GM18505 (cell line): ENCODE measurements around the gene ERG.

ENCODE experiments used
- ATAC-seq: cut with Tn5 transposase; IDR thresholded peaks from one replicate; pipeline ENCODE4 v1.9.1; 2021; ENCODE audit not compliant: unreplicated experiment
- POLR2A ChIP-seq: IDR thresholded peaks from 4 replicates; pipeline ENCODE4 v1.6.1; 2011; ENCODE audit warnings: borderline replicate concordance; ENCODE audit not compliant: insufficient read depth, insufficient read length; ENCODE audit errors: extremely low read depth

ERG gene

DNA sequence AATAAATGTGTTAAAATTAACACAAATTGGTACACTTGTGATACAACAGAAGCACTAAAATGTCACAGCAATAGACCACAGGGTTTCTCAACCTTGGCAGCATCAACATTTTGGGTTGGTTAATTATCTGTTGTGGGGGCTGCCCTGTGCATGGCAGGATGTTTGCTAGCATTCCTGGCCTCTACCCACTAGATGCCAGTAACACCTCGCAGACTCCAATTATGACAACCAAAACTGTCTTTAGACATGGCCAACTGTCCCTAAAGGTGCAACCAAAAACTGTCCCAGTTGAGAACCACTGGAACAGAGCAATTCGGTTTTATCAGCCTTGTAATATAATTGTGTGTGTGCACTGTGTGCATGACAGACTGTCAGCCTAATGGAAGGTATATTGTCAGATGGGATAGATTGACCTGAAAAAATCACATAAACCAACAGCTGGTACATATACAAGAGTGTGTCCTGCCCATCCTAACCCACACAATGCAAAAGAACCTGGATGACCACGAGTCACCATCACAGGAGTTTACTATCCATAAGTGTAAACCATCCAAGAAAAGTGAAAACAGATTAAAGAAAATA, 13.5 kb upstream of the ERG start:
- TF ChIP-seq POLR2A, result no peak
- ATAC-seq, result no peak

DNA sequence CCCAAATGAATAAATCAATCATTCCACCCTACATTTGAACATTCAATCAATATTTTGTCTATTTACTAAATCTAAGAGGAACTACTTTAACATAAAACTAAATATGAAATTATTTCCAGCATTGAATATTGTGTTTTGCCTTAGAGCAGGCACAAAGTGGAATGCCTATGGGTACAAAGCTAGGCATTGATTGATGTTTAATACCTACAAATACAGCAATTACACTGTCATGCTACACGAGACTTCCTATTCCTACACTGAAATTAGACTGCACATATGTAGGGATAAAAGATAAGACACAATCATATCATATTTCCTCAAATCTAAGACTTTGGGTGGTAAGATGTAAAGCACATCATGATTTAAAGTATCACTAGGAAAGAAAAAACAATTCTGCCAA, 12.9 kb upstream of the ERG start:
- TF ChIP-seq POLR2A, result no peak
- ATAC-seq, result no peak

GRCh38 chr21:38507374-38507942, 9.2 kb upstream of the ERG start:
- no peak for TF ChIP-seq POLR2A
- no peak for ATAC-seq

DNA sequence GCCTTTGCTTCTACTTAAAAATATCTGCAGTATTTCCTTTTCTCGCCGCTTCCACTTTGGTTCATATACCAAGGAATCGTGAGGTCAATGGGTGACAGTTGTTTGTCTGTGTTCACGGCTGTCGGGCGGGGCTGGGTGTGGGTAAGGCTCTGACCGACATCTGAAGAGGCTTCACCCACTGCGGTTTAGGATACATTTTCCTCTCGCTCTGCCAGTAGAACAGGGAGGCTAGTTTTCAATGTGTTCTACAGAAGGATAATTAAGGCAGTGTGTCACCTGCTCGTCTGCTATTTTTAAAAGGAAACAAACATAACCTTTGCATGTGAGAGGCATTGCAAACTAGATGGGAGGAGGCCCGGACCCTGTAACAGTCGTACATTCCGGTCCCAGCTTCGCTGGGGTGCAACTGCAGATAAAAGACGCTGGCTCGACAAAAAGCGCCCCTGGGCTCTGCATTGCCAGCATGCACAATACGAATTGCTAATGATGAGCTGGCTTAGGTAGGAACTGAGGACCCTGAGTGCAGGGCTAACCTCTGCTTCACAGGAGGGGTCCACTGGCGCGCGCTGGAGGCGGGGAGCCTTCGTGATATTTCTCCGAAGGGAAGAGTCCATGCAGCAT, 8.5 kb upstream of the ERG start:
- no peak for ATAC-seq
- no peak for TF ChIP-seq POLR2A

- ATAC-seq, result no peak
- no peak for TF ChIP-seq POLR2A
These were observed 7.6 kb upstream of the ERG start for GRCh38 chr21:38505654-38506523.

DNA sequence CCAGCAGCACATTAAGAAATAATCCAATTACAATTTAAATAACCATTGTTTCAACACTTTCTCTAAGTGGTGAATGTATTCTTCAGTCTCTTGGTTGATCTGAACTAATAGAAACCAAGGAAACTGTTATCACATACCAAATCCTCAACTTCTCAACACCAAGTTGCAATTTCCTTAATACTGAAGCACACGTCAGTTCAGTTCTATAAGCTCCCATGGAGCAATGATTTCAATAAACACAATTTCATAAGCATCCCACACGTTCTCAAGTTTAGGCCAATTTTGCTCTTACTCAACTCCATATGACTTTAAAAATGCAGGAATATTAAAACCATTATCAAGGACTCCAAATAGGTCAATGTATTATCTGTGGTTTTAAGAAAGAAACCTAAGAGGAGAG, 5.8 kb upstream of the ERG start:
- ATAC-seq, result no peak
- no peak for TF ChIP-seq POLR2A

GRCh38 chr21:38503583-38503982, 5.3 kb upstream of the ERG start:
- no peak for ATAC-seq
- TF ChIP-seq POLR2A, result no peak

DNA sequence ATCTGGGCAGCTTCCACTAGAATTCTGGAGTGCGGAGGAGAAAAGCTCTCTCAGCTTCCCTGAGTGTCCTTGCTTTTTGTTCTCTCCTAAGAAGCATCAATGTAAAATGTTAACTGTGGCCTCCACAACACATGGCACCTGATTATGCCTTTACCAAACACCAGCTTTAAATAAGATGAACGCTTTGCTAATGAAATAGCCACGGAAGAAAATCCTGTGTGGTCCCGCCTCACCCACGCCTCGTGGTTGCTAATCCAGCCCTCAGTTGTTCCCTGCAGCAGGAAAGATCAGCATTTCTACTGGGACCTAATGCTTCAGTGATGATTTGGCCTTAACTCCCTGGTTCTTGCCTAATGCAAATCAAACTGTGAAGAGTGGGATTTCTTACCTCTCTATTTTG, 1.8 kb upstream of the ERG start:
- ATAC-seq, result no peak
- TF ChIP-seq POLR2A, result no peak

GRCh38 chr21:38499296-38499695, 1.0 kb upstream of the ERG start:
- ATAC-seq, result no peak
- TF ChIP-seq POLR2A, result no peak

DNA sequence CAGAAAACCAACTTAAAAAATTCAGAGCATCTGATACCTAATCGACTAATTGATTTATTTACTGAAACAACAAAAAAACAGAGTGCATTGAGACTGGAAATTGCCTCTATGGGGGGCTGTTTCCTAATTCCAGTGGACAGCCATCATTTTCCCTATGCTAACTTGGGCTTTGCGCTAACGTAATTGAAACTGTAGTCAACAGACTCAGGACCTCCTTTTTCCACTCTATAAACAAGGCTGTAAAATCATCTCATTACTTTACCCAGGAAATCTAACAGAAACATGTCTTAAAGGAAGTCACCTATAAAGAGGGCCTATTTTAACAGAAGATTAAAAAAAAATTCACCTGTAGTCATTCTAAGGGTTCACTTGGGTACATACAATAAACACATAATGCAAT, 2.1 kb downstream of the ERG start:
- no peak for ATAC-seq
- no peak for TF ChIP-seq POLR2A

DNA sequence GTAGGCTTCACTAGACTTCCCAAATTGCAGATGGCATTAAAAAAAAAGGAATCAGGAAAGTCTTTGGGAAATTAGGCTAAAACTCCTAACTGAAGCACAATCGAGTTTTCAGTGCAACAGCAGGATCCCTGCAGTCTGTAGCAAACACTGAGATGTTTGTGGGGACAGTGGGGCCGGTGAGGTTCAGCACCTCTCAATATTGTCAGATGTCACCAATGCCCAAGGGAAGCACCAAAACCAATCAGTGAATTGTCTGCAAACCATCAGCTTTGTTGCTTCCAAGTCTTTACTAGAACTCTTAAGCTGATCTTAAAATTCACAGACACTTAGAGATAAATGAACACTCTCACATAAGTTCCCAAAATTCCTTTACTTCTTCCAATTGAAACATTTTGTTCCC, 2.6 kb downstream of the ERG start:
- TF ChIP-seq POLR2A, result no peak
- no peak for ATAC-seq

DNA sequence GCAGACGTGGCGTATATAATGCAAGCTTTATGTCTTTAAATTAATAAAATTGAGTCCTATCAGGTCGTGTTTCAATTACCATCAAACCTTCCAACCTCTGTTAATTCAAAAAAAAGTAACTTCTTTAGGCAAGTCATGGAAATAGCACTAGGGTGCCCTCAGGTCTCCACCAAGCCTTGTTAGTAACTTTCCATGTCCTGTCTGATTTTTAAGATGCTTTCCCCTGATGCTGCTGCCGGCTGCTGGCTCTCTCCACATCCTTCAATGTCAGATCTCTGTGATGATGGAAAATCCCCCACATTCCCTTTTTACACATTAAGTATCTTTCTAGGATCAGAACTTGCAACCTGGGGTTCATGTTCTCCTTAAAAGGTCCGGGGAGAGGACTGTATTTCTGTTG, 3.0 kb downstream of the ERG start:
- no peak for TF ChIP-seq POLR2A

GRCh38 chr21:38494703-38495102, 3.6 kb downstream of the ERG start:
- TF ChIP-seq POLR2A, result no peak

More for the DNA sequence above, 3.0 kb downstream of the ERG start:
- ATAC-seq, result no peak

DNA sequence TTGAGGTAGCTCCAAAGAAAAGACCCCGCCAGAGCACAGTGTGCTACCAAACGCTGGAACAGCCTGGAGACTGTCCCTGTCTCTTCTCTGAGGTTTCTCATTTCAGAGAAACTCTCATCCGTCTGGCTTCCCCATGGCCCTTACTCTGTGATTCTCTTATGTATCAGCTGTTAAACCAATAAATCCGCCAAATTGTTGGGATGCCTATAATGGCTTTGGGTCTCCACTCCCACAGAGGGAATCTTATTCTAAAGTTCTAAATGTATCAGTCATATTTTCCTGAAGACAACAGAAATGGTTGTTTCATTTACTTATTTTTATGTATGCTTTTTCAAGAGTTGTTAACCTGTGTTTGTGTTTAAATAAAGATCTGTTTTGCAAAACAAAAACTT, 4.0 kb downstream of the ERG start:
- no peak for ATAC-seq
- no peak for TF ChIP-seq POLR2A

More at GRCh38 chr21:38494703-38495102, 3.6 kb downstream of the ERG start:
- no peak for ATAC-seq

DNA sequence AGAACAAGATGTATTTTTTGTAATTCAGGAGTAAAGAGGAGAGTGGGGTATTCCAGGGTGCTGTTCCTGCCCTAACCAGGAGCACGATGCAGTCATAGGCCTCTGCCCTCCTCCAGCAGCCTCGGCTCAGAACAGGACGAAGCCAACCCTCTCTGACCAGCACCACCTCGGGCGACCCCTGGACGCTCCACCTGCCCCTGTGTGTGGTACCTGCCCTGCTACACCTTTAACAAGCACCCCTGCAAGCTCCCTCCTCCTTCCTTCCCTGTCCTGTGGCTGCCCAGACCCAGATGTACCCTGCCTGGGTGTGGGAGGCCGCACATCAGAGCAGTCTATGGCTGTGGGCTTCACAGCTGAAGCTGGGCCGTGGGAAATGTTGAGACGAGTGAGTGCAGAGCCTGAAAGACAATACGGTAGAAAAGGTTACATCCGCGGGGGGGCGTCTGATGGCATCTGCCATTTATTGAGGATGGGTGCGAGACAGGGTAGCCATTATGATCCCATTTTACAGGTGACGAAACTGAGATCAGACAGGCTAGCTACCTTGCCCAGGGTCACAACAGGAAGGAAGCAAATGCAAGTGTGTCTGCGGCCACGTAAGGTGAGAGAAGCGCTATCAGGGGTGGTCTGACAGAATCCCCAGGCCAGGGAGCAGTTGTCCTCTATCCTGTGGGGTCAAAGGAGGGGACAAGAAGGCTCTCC, 4.6 kb downstream of the ERG start:
- ATAC-seq, result no peak
- TF ChIP-seq POLR2A, result no peak
